HG03159 (cell line): ENCODE results near the gene TMEM80.
"Not testable (repeated sequence)": the region's sequence is repeated elsewhere in the genome, so short reads cannot be mapped to it uniquely, and the experiment has no call there.

Experiments
- ATAC-seq: cut with Tn5 transposase; IDR thresholded peaks from one replicate; pipeline ENCODE4 v1.9.1; 2021; ENCODE audit warnings: mild to moderate bottlenecking, moderate library complexity; ENCODE audit not compliant: unreplicated experiment

Gene TMEM80

GRCh38 chr11:695538-696248 is at the start of gene TMEM80:
Gene TMEM80 (plus strand): TSS chr11:695816. CDS start chr11:695828, 12 bp downstream.
- peak; percentile 69 for ATAC-seq

GRCh38 chr11:646214-646613 is 49.4 kb upstream of the TMEM80 start:
- ATAC-seq = no peak

- ATAC-seq = not testable (repeated sequence)
These were observed 47.9 kb upstream of the TMEM80 start for GRCh38 chr11:647672-648158.

GRCh38 chr11:650482-650881 is 45.1 kb upstream of the TMEM80 start:
- no peak for ATAC-seq

- not testable (repeated sequence) for ATAC-seq
These were observed 42.5 kb upstream of the TMEM80 start for GRCh38 chr11:653136-653535.

- ATAC-seq = no peak
These were observed 41.8 kb upstream of the TMEM80 start for GRCh38 chr11:653837-654236.

GRCh38 chr11:654444-654843 is 41.2 kb upstream of the TMEM80 start:
- ATAC-seq = not testable (repeated sequence)

- no peak for ATAC-seq
These were observed 40.4 kb upstream of the TMEM80 start for GRCh38 chr11:655036-655726.

GRCh38 chr11:656426-656825 is 39.2 kb upstream of the TMEM80 start:
- no peak for ATAC-seq

- ATAC-seq = no peak
These were observed 38.8 kb upstream of the TMEM80 start for GRCh38 chr11:656866-657265.

GRCh38 chr11:657691-658126 is 37.9 kb upstream of the TMEM80 start:
- no peak for ATAC-seq

- ATAC-seq = no peak
These were observed 36.0 kb upstream of the TMEM80 start for GRCh38 chr11:659532-660085.

GRCh38 chr11:660281-660680 is 35.3 kb upstream of the TMEM80 start:
- no peak for ATAC-seq

- ATAC-seq = no peak
These were observed 34.8 kb upstream of the TMEM80 start for GRCh38 chr11:660681-661444.

- ATAC-seq = no peak
These were observed 32.8 kb upstream of the TMEM80 start for GRCh38 chr11:662689-663274.

- ATAC-seq = no peak
These were observed 30.4 kb upstream of the TMEM80 start for GRCh38 chr11:665062-665703.

- ATAC-seq = no peak
These were observed 29.8 kb upstream of the TMEM80 start for GRCh38 chr11:665704-666281.

GRCh38 chr11:673866-674265 is 21.8 kb upstream of the TMEM80 start:
- no peak for ATAC-seq

- ATAC-seq = no peak
These were observed 21.2 kb upstream of the TMEM80 start for GRCh38 chr11:674406-674805.

- ATAC-seq = no peak
These were observed 17.3 kb upstream of the TMEM80 start for GRCh38 chr11:678297-678696.
